MV-4-11 (cell line): Measurements from ENCODE around the gene DVL3.

ENCODE experiments used
- DNase-seq: peaks from one replicate; lab custom pipeline; 2025; lab: John Stamatoyannopoulos, UW

DVL3 gene

DNA sequence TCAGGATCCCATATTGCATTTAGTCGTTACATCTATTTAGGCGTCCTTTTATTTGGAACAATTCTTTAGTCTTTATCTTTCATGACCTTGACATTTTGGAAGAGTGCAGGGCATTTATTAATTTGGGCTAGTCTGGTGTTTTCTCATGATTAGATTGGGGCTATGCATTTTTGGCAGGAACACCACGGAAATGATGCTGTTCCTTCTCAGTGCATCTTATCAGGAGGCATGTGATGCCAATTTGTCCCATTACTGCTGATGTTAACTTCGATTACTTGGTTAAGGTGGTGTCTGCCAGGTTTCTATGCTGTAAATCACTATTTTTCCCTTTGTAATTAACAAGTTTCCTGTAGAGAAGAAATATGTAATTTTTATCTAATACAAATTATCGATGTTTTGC is 56.1 kb downstream of the DVL3 start:
- no peak for DNase-seq

DNA sequence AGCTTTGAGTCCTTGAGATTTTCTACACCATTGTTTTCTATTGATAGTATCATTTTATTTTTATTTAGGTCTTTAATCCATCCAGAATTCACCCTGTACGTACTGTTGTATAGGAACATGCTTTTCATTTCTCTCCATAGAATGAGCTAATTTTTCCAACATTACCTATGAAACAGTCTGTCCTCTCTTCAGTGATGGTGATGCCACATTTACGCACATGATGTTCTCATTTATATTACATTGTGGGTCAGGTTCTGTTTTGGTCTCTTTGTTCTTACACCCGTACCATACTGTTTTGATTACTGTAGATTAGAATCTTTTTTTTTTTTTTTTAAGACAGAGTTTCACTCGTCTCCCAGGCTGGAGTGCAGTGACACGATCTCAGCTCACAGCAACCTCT is 56.5 kb downstream of the DVL3 start:
- no peak for DNase-seq

DNA sequence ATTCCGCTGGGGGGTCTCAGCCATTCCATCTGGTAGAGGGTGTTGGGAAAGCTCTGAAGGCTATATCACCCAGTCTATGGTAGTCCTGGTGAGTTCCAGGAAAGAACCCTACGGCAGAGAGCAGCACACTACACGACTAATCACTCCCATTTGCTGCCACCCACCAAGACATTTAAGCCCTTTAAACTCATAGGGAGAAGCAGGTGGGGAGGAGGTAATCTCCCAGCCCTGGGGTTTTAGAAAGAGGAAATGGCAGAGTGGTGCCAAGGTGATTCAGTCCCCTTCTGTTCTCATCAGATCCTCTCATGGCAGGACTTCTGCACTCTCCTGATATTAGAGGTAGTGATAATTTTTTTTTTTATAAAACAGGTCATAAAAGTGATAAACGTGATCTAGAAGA is 63.6 kb downstream of the DVL3 start:
- DNase-seq: no peak

DNA sequence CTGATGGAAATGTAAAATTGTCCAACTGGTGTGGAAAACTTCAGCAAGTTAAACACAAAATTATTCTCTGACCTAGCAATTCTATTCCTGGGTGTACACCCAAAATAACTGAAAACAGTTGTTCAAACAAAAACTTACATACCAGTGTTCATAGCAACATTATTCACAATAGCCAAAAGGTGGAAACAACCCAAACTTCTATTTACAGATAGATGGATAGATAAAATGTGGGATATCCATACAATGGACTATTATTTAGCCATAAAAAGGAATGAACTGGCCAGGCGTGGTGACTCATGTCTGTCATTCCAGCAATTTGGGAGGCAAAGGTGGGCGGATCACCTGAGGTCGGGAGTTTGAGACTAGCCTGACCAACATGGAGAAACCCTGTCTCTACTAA is 67.3 kb downstream of the DVL3 start:
- no peak for DNase-seq
